Measurements from ENCODE around the gene GLRA1. TPM values are rescaled to one million over a fixed set of nuclear protein-coding genes. Genes with fewer than 3 reads are reported as not detected.
"Not testable (repeated sequence)": the region's sequence is repeated elsewhere in the genome, so short reads cannot be mapped to it uniquely, and the experiment has no call there.

GLRA1 gene
- polyA plus RNA-seq, 3 donors = not detected

GRCh38 chr5:151886546-151887275 is 37.9 kb downstream of the GLRA1 start:
- DNase-seq (ENCODE audit: low read depth in 3 of 3, low spot score in 2 of 3) = no peak

GRCh38 chr5:151885138-151885908 is 39.3 kb downstream of the GLRA1 start:
- DNase-seq (ENCODE audit: low read depth in 3 of 3, low spot score in 2 of 3) = no peak

- no peak for DNase-seq (ENCODE audit: low read depth in 3 of 3, low spot score in 2 of 3)
Measured at GRCh38 chr5:151881621-151882225, 42.9 kb downstream of the GLRA1 start.

- no peak for DNase-seq (ENCODE audit: low read depth in 3 of 3, low spot score in 2 of 3)
Measured at GRCh38 chr5:151880324-151880723, 44.3 kb downstream of the GLRA1 start.

- no peak for DNase-seq (ENCODE audit: low read depth in 3 of 3, low spot score in 2 of 3)
Measured at GRCh38 chr5:151873701-151874100, 51.0 kb downstream of the GLRA1 start.

GRCh38 chr5:151872701-151873100 is 52.0 kb downstream of the GLRA1 start:
- no peak for DNase-seq (ENCODE audit: low read depth in 3 of 3, low spot score in 2 of 3)

- DNase-seq (ENCODE audit: low read depth in 3 of 3, low spot score in 2 of 3) = no peak
Measured at GRCh38 chr5:151870820-151871219, 53.8 kb downstream of the GLRA1 start.

GRCh38 chr5:151870271-151870670 is 54.4 kb downstream of the GLRA1 start:
- DNase-seq (ENCODE audit: low read depth in 3 of 3, low spot score in 2 of 3) = no peak

- DNase-seq (ENCODE audit: low read depth in 3 of 3, low spot score in 2 of 3) = no peak
Measured at GRCh38 chr5:151869843-151870242, 54.8 kb downstream of the GLRA1 start.

- no peak for DNase-seq (ENCODE audit: low read depth in 3 of 3, low spot score in 2 of 3)
Measured at GRCh38 chr5:151868451-151868850, 56.2 kb downstream of the GLRA1 start.

- no peak for DNase-seq (ENCODE audit: low read depth in 3 of 3, low spot score in 2 of 3)
Measured at GRCh38 chr5:151864061-151864748, 60.4 kb downstream of the GLRA1 start.

- DNase-seq (ENCODE audit: low read depth in 3 of 3, low spot score in 2 of 3) = no peak
Measured at GRCh38 chr5:151863566-151863965, 61.1 kb downstream of the GLRA1 start.

- no peak for DNase-seq (ENCODE audit: low read depth in 3 of 3, low spot score in 2 of 3)
Measured at GRCh38 chr5:151862811-151863472, 61.7 kb downstream of the GLRA1 start.

- DNase-seq (ENCODE audit: low read depth in 3 of 3, low spot score in 2 of 3) = not testable (repeated sequence)
Measured at GRCh38 chr5:151860867-151861266, 63.8 kb downstream of the GLRA1 start.

- no peak for DNase-seq (ENCODE audit: low read depth in 3 of 3, low spot score in 2 of 3)
Measured at GRCh38 chr5:151856861-151857260, 67.8 kb downstream of the GLRA1 start.

GRCh38 chr5:151855701-151856100 is 69.0 kb downstream of the GLRA1 start:
- no peak for DNase-seq (ENCODE audit: low read depth in 3 of 3, low spot score in 2 of 3)

GRCh38 chr5:151847871-151848270 is 76.8 kb downstream of the GLRA1 start:
- DNase-seq (ENCODE audit: low read depth in 3 of 3, low spot score in 2 of 3) = no peak

GRCh38 chr5:151846765-151847164 is 77.9 kb downstream of the GLRA1 start:
- no peak for DNase-seq (ENCODE audit: low read depth in 3 of 3, low spot score in 2 of 3)

GRCh38 chr5:151832843-151833242 is 91.8 kb downstream of the GLRA1 start:
- not testable (repeated sequence) for DNase-seq (ENCODE audit: low read depth in 3 of 3, low spot score in 2 of 3)

GRCh38 chr5:151829370-151829769 is 95.3 kb downstream of the GLRA1 start:
- no peak for DNase-seq (ENCODE audit: low read depth in 3 of 3, low spot score in 2 of 3)

- peak; percentile 33 to 48 (median 48) for DNase-seq (ENCODE audit: low read depth in 3 of 3, low spot score in 2 of 3)
Measured at GRCh38 chr5:151825445-151825844, 99.2 kb downstream of the GLRA1 start.
